HG03139 (cell line): ENCODE results near the gene MAGI1.

ENCODE experiments used
- ATAC-seq: cut with Tn5 transposase; IDR thresholded peaks from one replicate; pipeline ENCODE4 v1.9.1; 2021; ENCODE audit not compliant: unreplicated experiment

The MAGI1 gene

DNA sequence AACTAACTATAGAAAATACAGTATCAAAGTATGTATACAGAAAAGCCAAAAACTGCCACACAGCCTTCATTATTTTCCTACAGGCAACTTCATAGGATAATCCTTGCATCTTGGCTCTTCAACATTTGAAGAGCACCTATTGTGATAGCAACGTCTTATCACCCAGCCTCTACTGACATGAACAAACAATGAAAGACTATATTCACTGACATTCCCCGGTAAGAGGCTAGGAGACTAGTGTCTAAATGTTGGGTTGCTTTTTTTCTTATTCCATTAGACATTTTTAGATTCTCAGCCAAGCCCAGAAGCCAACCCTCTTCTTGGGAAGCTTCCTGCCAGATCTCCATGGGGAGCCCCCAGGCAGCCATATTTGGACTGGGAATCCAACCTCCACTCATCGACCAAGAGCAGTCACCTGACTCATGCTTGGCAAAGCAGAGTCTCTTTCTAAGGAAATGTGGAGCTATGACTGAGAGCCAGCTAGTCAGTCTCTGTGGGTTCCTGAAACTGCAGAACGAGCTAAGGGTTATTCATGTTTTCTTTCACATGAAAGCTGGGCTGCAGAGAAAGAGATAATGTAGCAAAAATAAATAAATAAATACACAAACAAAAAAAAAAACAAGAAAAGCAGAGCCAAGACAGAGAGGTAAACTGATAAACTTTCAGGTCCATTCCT is 227.5 kb downstream of the MAGI1 start:
- ATAC-seq, result no peak

GRCh38 chr3:65810302-65810701 is 228.4 kb downstream of the MAGI1 start:
- ATAC-seq, result no peak

- no peak for ATAC-seq
These were observed 229.0 kb downstream of the MAGI1 start for GRCh38 chr3:65809641-65810150.

DNA sequence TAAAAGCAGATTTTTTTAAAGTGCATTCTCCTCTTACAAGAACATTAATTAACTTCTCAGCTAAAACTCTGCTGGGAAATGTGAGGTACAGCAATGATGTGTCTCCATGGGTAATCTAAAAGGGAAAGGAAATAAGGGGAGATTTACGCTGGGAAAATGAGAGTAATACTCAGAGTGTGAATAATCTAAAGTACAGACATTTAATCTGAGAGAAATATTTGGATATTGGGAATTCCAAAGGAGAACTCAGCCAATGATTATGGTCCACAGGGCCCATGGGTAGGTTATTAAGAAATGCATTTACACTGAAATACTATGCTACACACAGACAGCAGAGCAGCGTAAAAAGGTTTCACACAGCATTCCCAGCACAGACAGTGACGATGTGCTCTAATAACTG is 229.9 kb downstream of the MAGI1 start:
- ATAC-seq, result no peak

- no peak for ATAC-seq
These were observed 230.3 kb downstream of the MAGI1 start for GRCh38 chr3:65808407-65808806.

DNA sequence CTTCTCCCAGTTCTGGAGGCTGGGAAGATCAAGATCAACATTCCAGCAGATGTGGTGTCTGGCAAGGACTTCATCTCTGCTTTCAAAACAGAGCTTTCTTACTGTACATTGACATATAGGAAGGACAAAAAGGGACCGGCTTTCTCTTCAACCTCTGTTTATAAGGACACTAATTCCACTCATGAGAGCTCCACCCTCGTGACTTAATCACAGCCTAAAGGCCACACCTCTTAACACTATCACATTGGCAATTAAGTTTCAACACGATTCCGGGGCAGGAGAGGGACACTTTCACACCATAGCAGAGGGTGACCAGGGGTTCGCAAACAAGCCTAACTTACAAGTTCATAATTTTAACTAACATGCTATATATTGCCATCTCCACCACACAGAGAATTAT is 231.5 kb downstream of the MAGI1 start:
- no peak for ATAC-seq

GRCh38 chr3:65806600-65806999 is 232.1 kb downstream of the MAGI1 start:
- no peak for ATAC-seq

DNA sequence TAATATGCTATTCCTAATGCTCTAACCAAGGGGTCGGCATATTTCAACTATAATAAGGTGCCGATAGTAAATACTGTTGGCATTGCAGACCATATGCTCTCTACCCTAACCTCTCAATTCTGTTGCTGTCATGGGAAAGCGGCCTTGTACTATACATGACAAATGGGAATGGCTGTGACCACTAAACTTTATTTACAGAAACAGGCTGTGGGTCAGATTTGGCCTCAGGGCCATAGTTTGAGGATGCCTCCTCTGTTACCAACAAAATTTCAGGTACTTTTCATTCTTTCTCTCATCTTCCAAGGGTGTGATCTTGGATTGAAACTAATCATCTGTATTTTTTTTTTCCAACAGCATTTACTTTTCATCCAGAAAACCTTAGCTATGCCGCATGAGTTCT is 242.0 kb downstream of the MAGI1 start:
- ATAC-seq, result no peak

GRCh38 chr3:65795166-65795565 is 243.6 kb downstream of the MAGI1 start:
- ATAC-seq, result no peak

DNA sequence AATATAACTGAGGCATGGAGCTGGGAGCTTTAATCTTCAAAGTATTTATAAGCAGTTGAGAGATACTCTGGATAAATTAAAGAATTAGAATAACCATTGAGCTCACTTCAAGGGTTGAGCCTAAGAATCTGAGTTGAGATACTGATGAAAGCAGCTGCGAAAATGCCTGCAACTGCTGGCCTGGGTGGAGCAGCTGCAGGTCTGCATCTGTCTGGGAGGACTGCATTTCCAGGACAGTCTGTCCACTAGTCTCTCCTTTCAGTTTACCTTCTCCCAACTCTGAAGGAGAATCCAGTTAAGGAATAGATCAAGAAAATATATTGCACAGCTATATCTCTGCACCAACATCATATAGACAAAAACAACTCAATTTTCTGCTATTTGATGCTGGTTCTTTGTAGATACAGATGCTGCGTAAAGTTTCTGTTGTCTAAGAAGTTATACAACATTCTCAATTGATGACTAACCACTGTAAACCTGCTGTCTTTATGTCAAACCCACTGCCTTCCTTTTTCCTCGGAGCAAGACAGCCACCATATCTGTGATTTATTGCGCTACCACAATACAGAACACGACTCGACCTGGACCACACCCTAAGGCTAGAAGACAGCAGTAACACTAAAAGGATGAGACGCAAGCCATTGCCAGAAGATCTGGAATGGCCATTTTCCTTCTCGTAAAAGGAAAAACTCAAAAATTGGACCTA is 245.1 kb downstream of the MAGI1 start:
- no peak for ATAC-seq

- ATAC-seq, result no peak
These were observed 250.3 kb downstream of the MAGI1 start for GRCh38 chr3:65788461-65788860.

GRCh38 chr3:65787827-65788226 is 250.9 kb downstream of the MAGI1 start:
- ATAC-seq, result no peak

GRCh38 chr3:65787340-65787739 is 251.4 kb downstream of the MAGI1 start:
- no peak for ATAC-seq

DNA sequence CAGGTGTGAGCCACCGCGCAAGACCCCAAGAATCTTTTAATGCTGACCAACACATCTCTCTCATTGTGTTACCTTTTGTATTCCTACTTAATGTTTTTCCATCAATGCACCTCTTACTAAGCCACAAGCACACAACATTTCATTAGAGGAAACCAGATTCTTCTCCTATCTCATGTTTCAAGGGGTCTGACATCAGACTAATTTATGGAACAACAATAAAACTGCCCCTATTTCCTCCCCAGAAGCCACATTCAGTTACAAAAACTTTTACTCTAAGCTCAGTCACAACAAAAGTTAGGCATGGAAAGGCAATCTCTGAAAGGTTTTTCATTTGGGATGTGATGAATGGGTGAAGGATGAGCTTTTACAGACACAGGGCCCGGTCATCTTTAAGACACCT is 251.8 kb downstream of the MAGI1 start:
- ATAC-seq, result no peak

GRCh38 chr3:65785065-65785645 is 253.6 kb downstream of the MAGI1 start:
- no peak for ATAC-seq

DNA sequence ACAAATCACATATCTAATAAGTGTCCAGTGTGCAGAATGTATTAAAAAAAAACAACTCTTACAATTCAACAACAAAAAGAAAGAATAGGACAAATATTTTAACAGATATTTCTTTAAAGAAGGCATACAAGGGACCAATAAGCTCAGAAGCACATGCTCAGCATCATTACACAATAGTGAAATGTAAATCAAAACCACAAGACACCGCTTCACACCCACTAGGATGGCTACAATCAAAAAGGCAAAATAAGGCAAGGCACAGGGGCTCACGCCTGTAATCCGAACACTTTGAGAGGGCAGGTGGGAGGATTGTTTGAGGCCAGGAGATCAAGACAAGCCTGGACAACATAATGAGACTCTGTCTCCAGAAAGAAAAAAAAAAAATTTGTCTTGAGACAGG is 255.6 kb downstream of the MAGI1 start:
- no peak for ATAC-seq

DNA sequence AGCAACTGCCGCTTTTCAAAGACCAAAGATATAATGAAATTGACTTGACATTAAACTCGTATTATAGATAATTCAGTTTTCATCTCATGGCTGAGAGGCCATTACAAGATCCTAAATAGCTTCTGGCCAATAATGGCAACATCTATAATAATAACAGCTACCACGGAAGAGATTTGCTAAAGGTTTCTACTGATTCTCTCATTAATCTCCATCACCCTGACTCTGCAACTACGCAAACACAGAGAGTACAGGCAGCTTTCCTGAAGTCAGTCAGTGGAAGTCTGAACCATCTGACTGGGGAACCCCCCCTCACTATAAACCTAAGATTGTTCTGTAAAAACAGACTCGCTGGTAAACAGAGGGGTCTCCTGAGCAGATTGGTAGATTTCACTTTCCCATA is 257.1 kb downstream of the MAGI1 start:
- no peak for ATAC-seq

DNA sequence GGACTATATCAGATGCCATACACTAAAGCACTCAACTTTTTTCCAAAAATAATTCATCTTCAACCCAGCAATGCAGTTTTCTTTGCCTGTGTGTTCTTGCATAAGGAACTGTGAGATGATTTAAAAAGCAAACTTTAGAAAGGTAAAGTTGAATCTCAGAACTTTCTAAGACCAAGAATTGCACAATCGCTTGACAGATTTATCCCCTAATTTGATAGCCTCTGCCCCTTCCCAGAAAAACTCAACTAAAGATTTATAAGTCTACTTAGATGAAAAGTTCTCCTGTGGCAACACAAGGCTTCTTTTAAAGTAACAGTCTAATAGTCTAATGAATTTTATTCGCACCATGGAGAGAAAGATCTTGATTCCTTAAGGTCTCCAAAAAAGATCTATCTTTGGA is 259.3 kb downstream of the MAGI1 start:
- ATAC-seq, result no peak

DNA sequence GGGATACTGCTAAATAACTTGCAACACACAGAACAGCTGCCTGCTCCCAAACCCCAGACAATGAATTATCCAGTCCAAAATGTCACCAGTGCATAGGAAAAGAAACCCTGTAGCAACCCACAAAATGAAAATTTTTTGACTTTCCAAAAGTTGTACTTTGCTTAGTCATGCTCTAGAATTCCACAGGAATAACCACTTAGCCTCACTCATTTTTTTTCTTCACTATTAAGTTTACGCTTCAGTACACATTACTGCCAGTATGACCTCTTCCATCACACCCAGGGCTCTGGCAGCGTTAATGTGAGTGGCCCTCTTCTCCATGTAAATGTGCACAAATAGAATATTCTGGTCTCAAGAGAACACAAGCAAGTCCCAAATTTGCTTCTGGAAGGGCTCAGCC is 259.8 kb downstream of the MAGI1 start:
- no peak for ATAC-seq

GRCh38 chr3:65777050-65777449 is 261.7 kb downstream of the MAGI1 start:
- ATAC-seq, result no peak

DNA sequence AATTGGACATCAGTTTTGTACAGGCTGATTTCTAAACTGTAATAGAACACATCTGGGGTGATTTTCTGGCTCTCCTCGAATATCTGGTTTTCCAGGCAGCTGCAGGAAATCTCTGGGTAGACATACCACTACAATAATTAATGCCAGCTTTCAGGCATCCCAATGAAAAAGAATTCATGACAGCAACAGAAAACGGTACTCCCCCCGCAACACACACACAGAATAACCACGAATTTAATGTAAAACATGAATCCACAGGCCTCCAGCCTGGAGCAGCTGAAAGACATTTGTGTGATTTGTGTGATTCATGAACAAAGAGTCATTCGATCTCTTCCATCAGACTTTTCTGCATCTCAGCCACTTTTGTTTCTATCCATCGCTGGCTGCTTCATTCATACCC is 262.2 kb downstream of the MAGI1 start:
- ATAC-seq, result no peak

DNA sequence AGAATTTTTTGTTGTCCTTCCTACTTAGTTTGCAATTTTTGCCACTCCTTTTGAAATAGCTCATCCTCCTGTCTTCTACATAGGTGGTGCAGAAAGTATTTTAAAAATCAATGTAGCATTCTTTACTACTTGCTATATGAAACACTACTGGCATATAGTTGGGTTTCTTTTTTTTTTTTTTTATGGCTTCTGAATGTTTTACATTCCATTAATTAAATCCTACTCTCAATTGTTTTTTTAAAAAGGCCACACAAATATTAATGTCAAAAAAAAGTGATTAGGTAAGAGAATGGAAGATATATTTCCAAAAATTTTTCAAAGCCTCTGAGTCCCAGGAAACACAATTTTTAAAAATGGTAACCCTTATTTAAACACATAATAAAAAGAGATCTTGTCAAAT is 262.6 kb downstream of the MAGI1 start:
- ATAC-seq, result no peak
